Measurements from ENCODE around the gene SIRPA.

GRCh38 chr20:1872459-1873097, 22.6 kb upstream of the SIRPA start:
- TF ChIP-seq EZH2 (IDR thresholded peaks at IDR 0.05; ENCODE audit: borderline replicate concordance, insufficient read depth, low read length, poor library complexity, severe bottlenecking) (no peak), SMC3 (conservative IDR thresholded peaks at IDR 0.05; ENCODE audit: poor library complexity) (no peak), EP300 (conservative IDR thresholded peaks at IDR 0.05; ENCODE audit: poor library complexity, severe bottlenecking) (no peak), MXI1 (conservative IDR thresholded peaks at IDR 0.05; ENCODE audit: poor library complexity, severe bottlenecking) (no peak), RAD21 (conservative IDR thresholded peaks at IDR 0.05) (no peak), POLR2AphosphoS5 (IDR thresholded peaks at IDR 0.05) (no peak), TAF1 (IDR thresholded peaks at IDR 0.05; ENCODE audit: low read depth) (no peak), REST (IDR thresholded peaks at IDR 0.05; ENCODE audit: borderline replicate concordance) (no peak)
- TF ChIP-seq, protein P1, sequence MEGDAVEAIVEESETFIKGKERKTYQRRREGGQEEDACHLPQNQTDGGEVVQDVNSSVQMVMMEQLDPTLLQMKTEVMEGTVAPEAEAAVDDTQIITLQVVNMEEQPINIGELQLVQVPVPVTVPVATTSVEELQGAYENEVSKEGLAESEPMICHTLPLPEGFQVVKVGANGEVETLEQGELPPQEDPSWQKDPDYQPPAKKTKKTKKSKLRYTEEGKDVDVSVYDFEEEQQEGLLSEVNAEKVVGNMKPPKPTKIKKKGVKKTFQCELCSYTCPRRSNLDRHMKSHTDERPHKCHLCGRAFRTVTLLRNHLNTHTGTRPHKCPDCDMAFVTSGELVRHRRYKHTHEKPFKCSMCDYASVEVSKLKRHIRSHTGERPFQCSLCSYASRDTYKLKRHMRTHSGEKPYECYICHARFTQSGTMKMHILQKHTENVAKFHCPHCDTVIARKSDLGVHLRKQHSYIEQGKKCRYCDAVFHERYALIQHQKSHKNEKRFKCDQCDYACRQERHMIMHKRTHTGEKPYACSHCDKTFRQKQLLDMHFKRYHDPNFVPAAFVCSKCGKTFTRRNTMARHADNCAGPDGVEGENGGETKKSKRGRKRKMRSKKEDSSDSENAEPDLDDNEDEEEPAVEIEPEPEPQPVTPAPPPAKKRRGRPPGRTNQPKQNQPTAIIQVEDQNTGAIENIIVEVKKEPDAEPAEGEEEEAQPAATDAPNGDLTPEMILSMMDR (IDR thresholded peaks at IDR 0.05; ENCODE audit: poor library complexity, severe bottlenecking) = no peak

All from neural cell (in vitro differentiated cells).